A673 (cell line): Measurements from ENCODE around the gene GXYLT2. TPM values are rescaled to one million over a fixed set of nuclear protein-coding genes. Genes with fewer than 3 reads are reported as not detected.

Source experiments
- BruUV-seq: library from RNA; stranded (reverse); fragments of 400-500 nt; replicated peaks from 2 replicates; lab custom pipeline; 2021; lab: Mats Ljungman, UMichigan
- CTCF ChIA-PET: fragments of 300-600 bp; sonication (Branson Sonifier 250); formaldehyde crosslinking; loops from one replicate; lab custom pipeline; 2022; ENCODE audit warnings: antibody characterized with exemption; lab: Charles Lee
- POLR2A ChIA-PET: fragments of 300-600 bp; sonication (Branson Sonifier 250); formaldehyde crosslinking; loops from one replicate; lab custom pipeline; 2022; ENCODE audit warnings: antibody characterized with exemption; ENCODE audit not compliant: low non-redundant PET; lab: Charles Lee
- DNase-seq: peaks from one replicate; pipeline ENCODE4 v3.0.0-alpha.2; 2015; ENCODE audit warnings: low spot score
- H3K27ac ChIP-seq: fragments of 200-600 bp; sonication (generic); 2 replicates; pipeline ENCODE4 v1.5.1; 2016; ENCODE audit warnings: mixed run types, low read depth, mild to moderate bottlenecking, mixed read lengths, antibody characterized with exemption, low read length; ENCODE audit not compliant: poor library complexity, severe bottlenecking
- H3K27me3 ChIP-seq: fragments of 200-600 bp; sonication (generic); replicated peaks from 2 replicates; pipeline ENCODE4 v1.6.1; 2017; ENCODE audit warnings: mixed run types, low read depth, mild to moderate bottlenecking, mixed read lengths, antibody characterized with exemption, low read length; ENCODE audit not compliant: insufficient read depth, poor library complexity
- H3K36me3 ChIP-seq: fragments of 200-600 bp; sonication (generic); 2 replicates; pipeline ENCODE4 v1.6.1; 2016; ENCODE audit warnings: mixed run types, mild to moderate bottlenecking, mixed read lengths, antibody characterized with exemption, low read length; ENCODE audit not compliant: insufficient read depth, poor library complexity, severe bottlenecking
- H3K4me1 ChIP-seq: fragments of 200-600 bp; sonication (generic); 2 replicates; pipeline ENCODE4 v1.6.1; 2017; ENCODE audit warnings: mixed run types, mild to moderate bottlenecking, mixed read lengths, antibody characterized with exemption, low read length; ENCODE audit not compliant: insufficient read depth, poor library complexity, severe bottlenecking
- H3K4me3 ChIP-seq: fragments of 200-600 bp; sonication (generic); 2 replicates; pipeline ENCODE4 v1.5.1; 2016; ENCODE audit warnings: low read depth, mixed run types, mild to moderate bottlenecking, mixed read lengths, low read length; ENCODE audit not compliant: poor library complexity, severe bottlenecking
- H3K9me3 ChIP-seq: fragments of 200-600 bp; sonication (generic); 2 replicates; pipeline ENCODE4 v1.6.1; 2016; ENCODE audit warnings: mixed run types, low read depth, mild to moderate bottlenecking, mixed read lengths, antibody characterized with exemption, low read length; ENCODE audit not compliant: poor library complexity, severe bottlenecking
- EZH2 ChIP-seq: fragments of 200-600 bp; sonication (generic); IDR thresholded peaks from 2 replicates; pipeline ENCODE4 v1.6.1; 2017; ENCODE audit warnings: borderline replicate concordance, low read depth, mild to moderate bottlenecking, mixed read lengths, antibody characterized with exemption, low read length; ENCODE audit not compliant: poor library complexity, severe bottlenecking
- intact Hi-C: fragments of 100-400 bp; cut with micrococcal nuclease; formaldehyde crosslinking; loops from one replicate; pipeline ENCODE4 v1.10.0; 2022; ENCODE audit not compliant: unreplicated experiment
- total RNA-seq: library from RNA; stranded (reverse); gene quantifications from 2 replicates; pipeline ENCODE4 v1.2.3, GENCODE V29; 2021
- TF ChIP-seq, protein P1 (sequence below): fragments of 300-800, 200-600 bp; sonication (generic); conservative IDR thresholded peaks from 2 replicates; pipeline ENCODE4 v1.5.1; 2017; ENCODE audit warnings: low read depth, mild to moderate bottlenecking, antibody characterized with exemption, low read length, moderate library complexity, mixed read lengths

The GXYLT2 gene
- total RNA-seq, 1 experiment from 2014 or later, result 10.7 TPM

DNA sequence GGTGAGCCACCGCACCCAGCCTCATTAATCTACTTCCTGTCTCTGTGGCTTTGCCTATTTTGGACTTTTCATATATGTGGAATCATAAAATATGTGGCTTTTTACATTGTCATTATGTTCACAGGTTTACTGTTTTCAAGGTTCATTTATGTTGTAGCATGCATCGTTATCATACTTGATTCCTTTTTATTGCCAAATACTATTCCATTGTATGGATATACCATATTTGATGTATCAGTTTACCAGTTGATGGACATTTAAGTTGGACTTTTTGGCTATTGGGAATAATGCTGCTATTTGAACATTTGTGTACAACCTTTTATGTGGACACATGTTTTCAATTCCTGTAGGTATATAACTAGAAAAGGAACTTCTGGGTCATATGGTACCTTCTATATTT lies 14.0 kb downstream of the GXYLT2 start:
- CTCF ChIA-PET, result no interaction called here
- POLR2A ChIA-PET, result interaction anchor here (0.8 kb wide), 1 partner anchor 335 kb away, joined by 15 read pairs; no protein-coding TSS in a partner anchor
- no peak overlapping the region for H3K4me3 ChIP-seq
- no peaks in the 10 kb centered on the region for H3K27me3 ChIP-seq
- no TSS peak for BruUV-seq
- no peak for TF ChIP-seq EZH2
- TF ChIP-seq, protein P1, sequence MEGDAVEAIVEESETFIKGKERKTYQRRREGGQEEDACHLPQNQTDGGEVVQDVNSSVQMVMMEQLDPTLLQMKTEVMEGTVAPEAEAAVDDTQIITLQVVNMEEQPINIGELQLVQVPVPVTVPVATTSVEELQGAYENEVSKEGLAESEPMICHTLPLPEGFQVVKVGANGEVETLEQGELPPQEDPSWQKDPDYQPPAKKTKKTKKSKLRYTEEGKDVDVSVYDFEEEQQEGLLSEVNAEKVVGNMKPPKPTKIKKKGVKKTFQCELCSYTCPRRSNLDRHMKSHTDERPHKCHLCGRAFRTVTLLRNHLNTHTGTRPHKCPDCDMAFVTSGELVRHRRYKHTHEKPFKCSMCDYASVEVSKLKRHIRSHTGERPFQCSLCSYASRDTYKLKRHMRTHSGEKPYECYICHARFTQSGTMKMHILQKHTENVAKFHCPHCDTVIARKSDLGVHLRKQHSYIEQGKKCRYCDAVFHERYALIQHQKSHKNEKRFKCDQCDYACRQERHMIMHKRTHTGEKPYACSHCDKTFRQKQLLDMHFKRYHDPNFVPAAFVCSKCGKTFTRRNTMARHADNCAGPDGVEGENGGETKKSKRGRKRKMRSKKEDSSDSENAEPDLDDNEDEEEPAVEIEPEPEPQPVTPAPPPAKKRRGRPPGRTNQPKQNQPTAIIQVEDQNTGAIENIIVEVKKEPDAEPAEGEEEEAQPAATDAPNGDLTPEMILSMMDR, result no peak
- H3K36me3 ChIP-seq, result no peaks in the 10 kb centered on the region
- intact Hi-C loops, result no loop called here
- no peaks in the 10 kb centered on the region for H3K4me1 ChIP-seq
- H3K9me3 ChIP-seq, result no peaks in the 10 kb centered on the region
- no peak overlapping the region for H3K27ac ChIP-seq
- DNase-seq, result no peak

DNA sequence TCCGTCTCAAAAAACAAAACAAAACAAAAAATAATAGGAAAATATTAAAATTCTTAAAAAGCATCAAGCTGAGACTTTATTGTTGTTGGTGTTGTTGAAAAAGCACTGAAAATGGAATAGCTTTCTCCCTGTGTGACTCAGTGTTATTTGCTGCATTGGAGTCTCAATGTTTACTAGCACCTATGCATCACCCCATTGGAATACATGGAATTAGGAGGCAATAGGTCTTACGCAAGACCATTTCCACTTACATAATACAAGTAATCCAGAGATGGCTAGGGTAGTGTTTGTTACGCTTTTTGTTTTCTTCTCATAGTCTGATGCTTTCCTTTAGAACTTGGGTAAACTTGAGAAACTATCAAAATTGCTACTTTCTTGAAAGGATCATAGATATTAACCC lies 15.2 kb downstream of the GXYLT2 start:
- Histone ChIP-seq H3K27ac (no peak overlapping the region), H3K9me3 (no peaks in the 10 kb centered on the region), H3K36me3 (no peaks in the 10 kb centered on the region), H3K27me3 (no peaks in the 10 kb centered on the region), H3K4me1 (no peaks in the 10 kb centered on the region), H3K4me3 (no peak overlapping the region)
- DNase-seq, result no peak
- ChIA-PET POLR2A (no interaction called here), CTCF (no interaction called here)
- TF ChIP-seq, protein P1, result no peak
- TF ChIP-seq EZH2, result no peak
- intact Hi-C loops, result no loop called here
- BruUV-seq, result no TSS peak

DNA sequence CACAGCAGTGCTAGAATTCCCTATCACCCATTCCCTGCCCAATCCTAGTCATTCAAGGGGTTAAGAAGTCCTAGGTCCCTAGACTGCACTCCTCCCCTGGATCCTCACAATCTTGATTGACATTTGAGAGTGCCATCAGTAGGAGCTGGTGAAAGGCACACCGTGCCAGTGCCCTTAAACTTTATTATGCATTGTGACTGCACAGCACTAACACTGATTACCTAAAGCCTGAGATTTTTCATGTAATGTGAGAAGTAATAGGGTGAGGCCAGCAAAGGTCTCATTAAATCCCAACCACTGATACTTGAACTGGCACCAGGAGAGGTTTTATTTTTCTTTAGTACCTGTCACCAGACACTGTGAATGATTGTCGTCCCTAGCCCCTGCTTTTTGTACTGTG lies 16.3 kb downstream of the GXYLT2 start:
- TF ChIP-seq EZH2, result no peak
- TF ChIP-seq, protein P1, result no peak
- no peaks in the 10 kb centered on the region for H3K4me1 ChIP-seq
- ChIA-PET CTCF (no interaction called here), POLR2A (no interaction called here)
- DNase-seq, result no peak
- BruUV-seq, result no TSS peak
- no peaks in the 10 kb centered on the region for H3K36me3 ChIP-seq
- no peak overlapping the region for H3K27ac ChIP-seq
- H3K27me3 ChIP-seq, result no peaks in the 10 kb centered on the region
- intact Hi-C loops, result no loop called here
- no peak overlapping the region for H3K4me3 ChIP-seq
- no peaks in the 10 kb centered on the region for H3K9me3 ChIP-seq
